Astrocyte (in vitro differentiated cells and primary cell): Measurements from ENCODE around the gene PACS2. TPM values are rescaled to one million over a fixed set of nuclear protein-coding genes. Genes with fewer than 3 reads are reported as not detected.

ENCODE experiments used
- DNase-seq: peaks from one replicate; pipeline ENCODE4 v3.0.0-alpha.2; 2010; ENCODE audit warnings: low read depth
- FAIRE-seq: peaks from 2 replicates; lab custom pipeline; 2011; peaks lifted over from hg19 to GRCh38; lab: Jason Lieb, UNC
- H2AFZ ChIP-seq: 2 replicates; pipeline ENCODE4 v1.6.0; 2012; ENCODE audit warnings: low read depth, low read length, inconsistent platforms
- H3K27ac ChIP-seq: 2 replicates; pipeline ENCODE4 v1.5.1; 2011; ENCODE audit warnings: low read depth, low read length, inconsistent platforms
- H3K27me3 ChIP-seq: 2 replicates; pipeline ENCODE4 v1.6.0; 2011; ENCODE audit warnings: low read length, inconsistent platforms; ENCODE audit not compliant: insufficient read depth
- H3K36me3 ChIP-seq: 2 replicates; pipeline ENCODE4 v1.5.1; 2011; ENCODE audit warnings: low read length, inconsistent platforms; ENCODE audit not compliant: insufficient read depth
- H3K4me1 ChIP-seq: 2 replicates; pipeline ENCODE4 v1.5.1; 2011; ENCODE audit warnings: low read length, inconsistent platforms; ENCODE audit not compliant: insufficient read depth
- H3K4me2 ChIP-seq: 2 replicates; pipeline ENCODE4 v1.6.0; 2012; ENCODE audit warnings: low read length, inconsistent platforms
- H3K4me3 ChIP-seq: 2 replicates; pipeline ENCODE4 v1.5.1; 2011; ENCODE audit warnings: low read depth, mild to moderate bottlenecking, low read length, inconsistent platforms; ENCODE audit not compliant: insufficient read depth
- H3K79me2 ChIP-seq: 2 replicates; pipeline ENCODE4 v1.6.0; 2012; ENCODE audit warnings: mild to moderate bottlenecking, low read length, inconsistent platforms; ENCODE audit not compliant: insufficient read depth
- H3K9ac ChIP-seq: 2 replicates; pipeline ENCODE4 v1.6.0; 2012; ENCODE audit warnings: mild to moderate bottlenecking, low read length, inconsistent platforms
- H3K9me3 ChIP-seq: 2 replicates; pipeline ENCODE4 v1.5.1; 2012; ENCODE audit warnings: low read depth, mild to moderate bottlenecking, low read length, inconsistent platforms; ENCODE audit not compliant: insufficient read depth
- H4K20me1 ChIP-seq: 2 replicates; pipeline ENCODE4 v1.6.0; 2012; ENCODE audit warnings: low read length, inconsistent platforms; ENCODE audit not compliant: insufficient read depth
- H3K27ac Mint-ChIP-seq: one replicate; pipeline ENCODE4 v1.8.0; 2021; ENCODE audit warnings: mild to moderate bottlenecking, mixed read lengths; ENCODE audit not compliant: unreplicated experiment
- H3K27me3 Mint-ChIP-seq: one replicate; pipeline ENCODE4 v1.8.0; 2021; ENCODE audit warnings: low read depth, mixed read lengths; ENCODE audit not compliant: unreplicated experiment
- H3K36me3 Mint-ChIP-seq: one replicate; pipeline ENCODE4 v1.8.0; 2021; ENCODE audit warnings: low read depth, mixed read lengths; ENCODE audit not compliant: unreplicated experiment
- H3K4me1 Mint-ChIP-seq: one replicate; pipeline ENCODE4 v1.8.0; 2021; ENCODE audit warnings: low read depth, mixed read lengths; ENCODE audit not compliant: unreplicated experiment
- H3K4me3 Mint-ChIP-seq: one replicate; pipeline ENCODE4 v1.8.0; 2021; ENCODE audit warnings: mild to moderate bottlenecking, moderate library complexity, mixed read lengths; ENCODE audit not compliant: unreplicated experiment
- H3K9me3 Mint-ChIP-seq: one replicate; pipeline ENCODE4 v1.8.0; 2021; ENCODE audit warnings: mild to moderate bottlenecking, mixed read lengths; ENCODE audit not compliant: unreplicated experiment
- EZH2 ChIP-seq: IDR thresholded peaks from 2 replicates; pipeline ENCODE4 v1.6.1; 2012; ENCODE audit warnings: mild to moderate bottlenecking, low read length, inconsistent platforms; ENCODE audit not compliant: insufficient read depth
- total RNA-seq: library from RNA; stranded (reverse); gene quantifications from 2 replicates; pipeline ENCODE4 v1.2.1, GENCODE V29; 2021
- TF ChIP-seq, protein P1 (sequence below): IDR thresholded peaks from 2 replicates; pipeline ENCODE4 v1.5.1; 2011; ENCODE audit warnings: low read depth, mild to moderate bottlenecking, inconsistent platforms, low read length, moderate library complexity; ENCODE audit not compliant: insufficient read depth

Gene PACS2
- total RNA-seq, 1 donor from 2014 or later, result 51.0 TPM

DNA sequence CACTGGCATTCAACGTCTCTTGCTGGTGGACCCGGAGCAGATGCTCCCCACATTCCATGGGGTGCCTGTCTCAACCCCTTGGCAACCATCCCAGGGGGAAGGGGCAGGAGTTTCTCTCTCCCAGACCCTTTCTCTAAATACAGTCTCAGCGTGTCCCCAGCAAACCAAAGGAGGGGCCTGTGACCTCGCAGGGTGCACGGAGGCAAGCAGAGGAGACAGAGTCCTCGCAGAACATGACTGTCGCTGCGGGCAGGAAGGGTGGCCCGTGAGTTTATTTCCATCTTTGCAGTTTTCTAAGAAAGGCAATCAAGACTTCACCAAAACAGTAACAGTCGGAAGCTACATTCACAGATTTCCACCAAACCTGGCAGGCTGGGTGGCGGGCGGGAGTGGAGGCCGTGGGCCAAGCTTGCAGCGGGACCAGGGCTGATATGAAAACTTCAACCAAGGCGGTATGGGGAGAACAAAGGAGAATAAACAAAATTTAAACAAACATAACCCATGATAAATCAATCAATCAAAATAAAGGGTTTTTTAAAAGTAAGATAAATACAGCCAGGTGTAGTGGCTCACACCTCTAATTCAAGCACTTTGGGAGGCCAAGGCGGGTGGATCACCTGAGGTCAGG, 32.3 kb upstream of the PACS2 start:
- H3K4me3 Mint-ChIP-seq, result no peak overlapping the region
- peak overlapping the region; percentile 5 for H3K27ac Mint-ChIP-seq
- no peaks in the 10 kb centered on the region for H3K27me3 Mint-ChIP-seq
- Histone ChIP-seq H2AFZ (no peak overlapping the region), H3K27me3 (no peaks in the 10 kb centered on the region), H3K4me2 (no peak overlapping the region), H4K20me1 (peaks cover 72% of the 10 kb centered on the region), H3K36me3 (no peaks in the 10 kb centered on the region), H3K9ac (no peak overlapping the region), H3K79me2 (peaks cover 47% of the 10 kb centered on the region), H3K4me1 (no peaks in the 10 kb centered on the region), H3K4me3 (no peak overlapping the region), H3K27ac (no peak overlapping the region), H3K9me3 (no peaks in the 10 kb centered on the region)
- H3K4me1 Mint-ChIP-seq, result peaks cover 6% of the 10 kb centered on the region
- FAIRE-seq (no peak), DNase-seq (no peak)
- no peak for TF ChIP-seq EZH2
- TF ChIP-seq, protein P1, sequence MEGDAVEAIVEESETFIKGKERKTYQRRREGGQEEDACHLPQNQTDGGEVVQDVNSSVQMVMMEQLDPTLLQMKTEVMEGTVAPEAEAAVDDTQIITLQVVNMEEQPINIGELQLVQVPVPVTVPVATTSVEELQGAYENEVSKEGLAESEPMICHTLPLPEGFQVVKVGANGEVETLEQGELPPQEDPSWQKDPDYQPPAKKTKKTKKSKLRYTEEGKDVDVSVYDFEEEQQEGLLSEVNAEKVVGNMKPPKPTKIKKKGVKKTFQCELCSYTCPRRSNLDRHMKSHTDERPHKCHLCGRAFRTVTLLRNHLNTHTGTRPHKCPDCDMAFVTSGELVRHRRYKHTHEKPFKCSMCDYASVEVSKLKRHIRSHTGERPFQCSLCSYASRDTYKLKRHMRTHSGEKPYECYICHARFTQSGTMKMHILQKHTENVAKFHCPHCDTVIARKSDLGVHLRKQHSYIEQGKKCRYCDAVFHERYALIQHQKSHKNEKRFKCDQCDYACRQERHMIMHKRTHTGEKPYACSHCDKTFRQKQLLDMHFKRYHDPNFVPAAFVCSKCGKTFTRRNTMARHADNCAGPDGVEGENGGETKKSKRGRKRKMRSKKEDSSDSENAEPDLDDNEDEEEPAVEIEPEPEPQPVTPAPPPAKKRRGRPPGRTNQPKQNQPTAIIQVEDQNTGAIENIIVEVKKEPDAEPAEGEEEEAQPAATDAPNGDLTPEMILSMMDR, result no peak
- peaks cover 7% of the 10 kb centered on the region for H3K36me3 Mint-ChIP-seq
- no peaks in the 10 kb centered on the region for H3K9me3 Mint-ChIP-seq

DNA sequence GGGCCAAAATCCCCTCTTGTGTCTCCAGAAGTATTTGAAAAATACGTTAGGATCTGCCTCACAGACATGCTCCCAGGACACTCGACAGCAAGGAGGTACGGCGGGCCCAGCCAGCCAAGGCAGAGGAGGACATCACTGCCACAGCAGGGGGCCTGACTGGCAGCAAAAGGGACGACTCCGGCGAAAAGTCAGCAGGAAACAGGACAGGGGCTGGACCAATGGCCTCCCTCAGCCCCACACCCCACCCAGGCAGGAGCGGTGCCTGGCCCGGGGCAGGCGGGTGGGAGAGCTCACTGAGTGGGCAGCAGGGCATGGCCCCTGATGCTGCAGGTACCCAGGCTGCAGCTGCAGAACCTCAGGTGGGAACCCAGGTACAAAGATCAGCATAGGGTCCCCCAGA, 31.5 kb upstream of the PACS2 start:
- no peaks in the 10 kb centered on the region for H3K27me3 Mint-ChIP-seq
- H3K27ac ChIP-seq, result no peak overlapping the region
- H3K9me3 Mint-ChIP-seq, result no peaks in the 10 kb centered on the region
- H3K4me2 ChIP-seq, result no peak overlapping the region
- H3K4me3 ChIP-seq, result no peak overlapping the region
- H3K4me3 Mint-ChIP-seq, result no peak overlapping the region
- H3K36me3 Mint-ChIP-seq, result peaks cover 7% of the 10 kb centered on the region
- TF ChIP-seq, protein P1, result no peak
- no peak for TF ChIP-seq EZH2
- no peaks in the 10 kb centered on the region for H3K9me3 ChIP-seq
- no peak overlapping the region for H3K27ac Mint-ChIP-seq
- H3K4me1 Mint-ChIP-seq, result peaks cover 6% of the 10 kb centered on the region
- no peak for DNase-seq
- H3K79me2 ChIP-seq, result peaks cover 45% of the 10 kb centered on the region
- peaks cover 80% of the 10 kb centered on the region for H4K20me1 ChIP-seq
- no peak overlapping the region for H2AFZ ChIP-seq
- H3K9ac ChIP-seq, result no peak overlapping the region
- H3K36me3 ChIP-seq, result no peaks in the 10 kb centered on the region
- H3K4me1 ChIP-seq, result no peaks in the 10 kb centered on the region
- no peak for FAIRE-seq
- no peaks in the 10 kb centered on the region for H3K27me3 ChIP-seq

DNA sequence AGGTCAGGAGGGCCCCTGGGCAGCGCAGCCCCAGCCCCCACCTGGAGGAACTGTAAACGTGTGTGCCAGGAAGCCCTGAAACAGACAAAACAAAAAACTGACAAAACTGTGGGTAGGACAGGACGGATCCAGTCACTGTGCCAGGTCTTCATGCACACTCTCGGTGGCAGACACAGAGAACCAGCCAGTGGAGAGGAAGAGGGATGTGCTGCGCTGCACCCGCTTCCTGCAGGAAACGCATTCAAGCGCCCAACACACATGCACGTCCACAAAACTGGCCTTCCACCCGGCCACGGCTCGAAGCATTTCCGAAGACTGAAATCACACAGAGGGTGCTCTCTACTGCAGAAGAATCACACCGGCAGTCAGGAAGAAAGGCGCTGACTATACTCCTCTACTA, 30.6 kb upstream of the PACS2 start:
- Mint-ChIP-seq H3K27me3 (no peaks in the 10 kb centered on the region), H3K27ac (no peak overlapping the region), H3K36me3 (peaks cover 7% of the 10 kb centered on the region), H3K4me1 (peaks cover 6% of the 10 kb centered on the region), H3K4me3 (no peak overlapping the region), H3K9me3 (no peaks in the 10 kb centered on the region)
- DNase-seq (no peak), FAIRE-seq (no peak)
- H3K9ac ChIP-seq, result no peak overlapping the region
- H2AFZ ChIP-seq, result no peak overlapping the region
- no peak overlapping the region for H3K4me2 ChIP-seq
- peaks cover 81% of the 10 kb centered on the region for H4K20me1 ChIP-seq
- peaks cover 43% of the 10 kb centered on the region for H3K79me2 ChIP-seq
- H3K27me3 ChIP-seq, result no peaks in the 10 kb centered on the region
- no peak for TF ChIP-seq EZH2
- TF ChIP-seq, protein P1, result no peak
- no peaks in the 10 kb centered on the region for H3K4me1 ChIP-seq
- H3K4me3 ChIP-seq, result no peak overlapping the region
- no peak overlapping the region for H3K27ac ChIP-seq
- no peaks in the 10 kb centered on the region for H3K9me3 ChIP-seq
- no peaks in the 10 kb centered on the region for H3K36me3 ChIP-seq
